Measurements from ENCODE around the gene MRPL52. TPM values are rescaled to one million over a fixed set of nuclear protein-coding genes. Genes with fewer than 3 reads are reported as not detected.
A peak's percentile ranks its signal among the peaks of the same experiment; 100 is the strongest.

The MRPL52 gene
- total RNA-seq, 1 experiment from 2014 or later, result 65.1 TPM

DNA sequence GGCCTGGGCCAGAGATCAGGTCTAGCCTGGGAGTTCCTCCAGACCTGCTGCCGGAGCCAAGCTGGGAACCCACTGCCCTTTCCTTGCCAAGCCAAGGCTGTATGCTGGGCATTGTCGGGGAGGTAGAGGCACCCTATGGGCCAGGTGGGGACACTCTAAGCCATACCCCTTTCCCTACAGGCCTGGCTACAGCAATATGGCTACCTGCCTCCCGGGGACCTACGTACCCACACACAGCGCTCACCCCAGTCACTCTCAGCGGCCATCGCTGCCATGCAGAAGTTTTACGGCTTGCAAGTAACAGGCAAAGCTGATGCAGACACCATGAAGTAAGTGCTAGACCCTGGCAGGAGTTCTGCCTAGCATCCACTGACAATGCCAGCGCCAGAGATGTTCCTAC, 11.6 kb downstream of the MRPL52 start:
- Histone ChIP-seq H3K9me3 (replicated peaks) (no peaks in the 10 kb centered on the region), H3K27ac (no peak overlapping the region), H3K27me3 (no peaks in the 10 kb centered on the region), H3K36me3 (peaks cover 44% of the 10 kb centered on the region), H3K4me1 (peaks cover 22% of the 10 kb centered on the region), H3K4me3 (no peak overlapping the region)
- DNase-seq, result no peak

DNA sequence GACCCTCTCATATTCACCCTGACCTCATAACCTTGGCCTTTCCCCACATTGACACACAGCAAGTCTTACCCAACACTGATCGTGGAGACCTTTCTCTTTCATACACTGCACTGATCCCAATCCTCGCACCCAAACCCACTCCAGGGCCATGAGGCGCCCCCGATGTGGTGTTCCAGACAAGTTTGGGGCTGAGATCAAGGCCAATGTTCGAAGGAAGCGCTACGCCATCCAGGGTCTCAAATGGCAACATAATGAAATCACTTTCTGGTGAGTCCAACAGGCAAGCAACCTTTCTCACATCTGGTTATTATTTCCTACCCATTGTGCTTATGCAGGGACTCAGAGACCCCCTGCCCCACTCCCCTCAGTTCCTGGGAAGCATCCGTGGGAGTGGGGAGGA, 12.1 kb downstream of the MRPL52 start:
- H3K9me3 ChIP-seq (replicated peaks), result no peaks in the 10 kb centered on the region
- peaks cover 26% of the 10 kb centered on the region for H3K4me1 ChIP-seq
- no peak overlapping the region for H3K4me3 ChIP-seq
- no peak for DNase-seq
- no peaks in the 10 kb centered on the region for H3K27me3 ChIP-seq
- H3K27ac ChIP-seq, result no peak overlapping the region
- peaks cover 47% of the 10 kb centered on the region for H3K36me3 ChIP-seq

DNA sequence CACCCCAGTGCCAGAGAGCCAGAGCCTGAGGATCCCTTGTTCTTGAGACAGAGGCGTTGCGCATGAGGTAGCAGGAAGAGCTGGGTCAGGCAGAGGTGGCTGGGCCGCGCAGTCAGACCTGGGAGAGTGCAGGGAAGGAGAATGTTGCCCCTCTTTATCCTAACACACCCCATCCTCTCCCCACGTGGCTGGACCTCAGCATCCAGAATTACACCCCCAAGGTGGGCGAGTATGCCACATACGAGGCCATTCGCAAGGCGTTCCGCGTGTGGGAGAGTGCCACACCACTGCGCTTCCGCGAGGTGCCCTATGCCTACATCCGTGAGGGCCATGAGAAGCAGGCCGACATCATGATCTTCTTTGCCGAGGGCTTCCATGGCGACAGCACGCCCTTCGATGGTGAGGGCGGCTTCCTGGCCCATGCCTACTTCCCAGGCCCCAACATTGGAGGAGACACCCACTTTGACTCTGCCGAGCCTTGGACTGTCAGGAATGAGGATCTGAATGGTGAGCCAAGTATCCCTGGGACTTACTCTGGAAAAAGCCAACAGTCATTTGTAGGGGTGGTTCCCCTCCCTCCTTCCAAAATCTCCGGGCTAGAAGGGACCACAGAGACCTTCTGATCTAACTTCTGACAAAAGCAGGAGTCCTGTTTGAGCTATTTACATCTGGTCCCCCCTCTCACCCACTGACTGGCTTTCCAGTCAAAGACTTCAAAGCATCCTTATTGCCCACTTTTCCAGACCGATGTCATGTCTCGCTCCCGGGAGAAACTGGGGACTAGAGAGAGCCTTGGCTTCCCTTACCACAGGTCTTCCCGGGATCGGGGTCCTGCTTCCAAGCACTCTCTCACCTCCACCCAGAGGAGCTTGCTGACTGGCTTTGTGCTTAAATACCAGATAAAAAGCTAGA, 12.8 kb downstream of the MRPL52 start:
- peaks cover 30% of the 10 kb centered on the region for H3K4me1 ChIP-seq
- no peak overlapping the region for H3K4me3 ChIP-seq
- peaks cover 47% of the 10 kb centered on the region for H3K36me3 ChIP-seq
- H3K27me3 ChIP-seq, result no peaks in the 10 kb centered on the region
- H3K9me3 ChIP-seq (replicated peaks), result no peaks in the 10 kb centered on the region
- no peak overlapping the region for H3K27ac ChIP-seq
- no peak for DNase-seq

DNA sequence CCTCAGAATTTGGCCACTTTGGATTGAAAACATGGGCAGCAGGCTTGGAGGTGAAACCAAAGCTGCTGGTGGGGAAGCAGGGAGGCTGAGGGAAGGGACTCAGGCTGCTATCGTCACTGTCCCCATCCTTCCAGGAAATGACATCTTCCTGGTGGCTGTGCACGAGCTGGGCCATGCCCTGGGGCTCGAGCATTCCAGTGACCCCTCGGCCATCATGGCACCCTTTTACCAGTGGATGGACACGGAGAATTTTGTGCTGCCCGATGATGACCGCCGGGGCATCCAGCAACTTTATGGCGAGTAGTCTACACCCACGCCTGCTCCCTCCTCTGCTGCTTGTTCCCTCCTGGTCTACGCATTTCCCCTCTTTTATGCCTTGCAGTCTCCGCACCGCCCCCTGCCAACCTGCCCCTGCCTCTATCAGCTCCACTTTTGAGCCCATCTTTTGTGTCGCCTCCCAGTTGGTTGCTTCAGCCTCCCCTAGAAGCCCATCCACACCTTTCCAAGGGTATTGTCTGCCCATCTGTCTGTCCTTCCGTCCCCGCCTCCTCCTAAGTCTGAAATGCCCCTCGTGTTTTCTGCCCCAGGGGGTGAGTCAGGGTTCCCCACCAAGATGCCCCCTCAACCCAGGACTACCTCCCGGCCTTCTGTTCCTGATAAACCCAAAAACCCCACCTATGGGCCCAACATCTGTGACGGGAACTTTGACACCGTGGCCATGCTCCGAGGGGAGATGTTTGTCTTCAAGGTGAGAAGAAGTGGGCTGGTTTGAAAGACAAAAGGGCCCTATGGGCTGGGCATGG, 13.6 kb downstream of the MRPL52 start:
- Histone ChIP-seq H3K27me3 (no peaks in the 10 kb centered on the region), H3K4me1 (peaks cover 34% of the 10 kb centered on the region), H3K4me3 (no peak overlapping the region), H3K36me3 (peaks cover 47% of the 10 kb centered on the region), H3K9me3 (replicated peaks) (no peaks in the 10 kb centered on the region), H3K27ac (no peak overlapping the region)
- no peak for DNase-seq

DNA sequence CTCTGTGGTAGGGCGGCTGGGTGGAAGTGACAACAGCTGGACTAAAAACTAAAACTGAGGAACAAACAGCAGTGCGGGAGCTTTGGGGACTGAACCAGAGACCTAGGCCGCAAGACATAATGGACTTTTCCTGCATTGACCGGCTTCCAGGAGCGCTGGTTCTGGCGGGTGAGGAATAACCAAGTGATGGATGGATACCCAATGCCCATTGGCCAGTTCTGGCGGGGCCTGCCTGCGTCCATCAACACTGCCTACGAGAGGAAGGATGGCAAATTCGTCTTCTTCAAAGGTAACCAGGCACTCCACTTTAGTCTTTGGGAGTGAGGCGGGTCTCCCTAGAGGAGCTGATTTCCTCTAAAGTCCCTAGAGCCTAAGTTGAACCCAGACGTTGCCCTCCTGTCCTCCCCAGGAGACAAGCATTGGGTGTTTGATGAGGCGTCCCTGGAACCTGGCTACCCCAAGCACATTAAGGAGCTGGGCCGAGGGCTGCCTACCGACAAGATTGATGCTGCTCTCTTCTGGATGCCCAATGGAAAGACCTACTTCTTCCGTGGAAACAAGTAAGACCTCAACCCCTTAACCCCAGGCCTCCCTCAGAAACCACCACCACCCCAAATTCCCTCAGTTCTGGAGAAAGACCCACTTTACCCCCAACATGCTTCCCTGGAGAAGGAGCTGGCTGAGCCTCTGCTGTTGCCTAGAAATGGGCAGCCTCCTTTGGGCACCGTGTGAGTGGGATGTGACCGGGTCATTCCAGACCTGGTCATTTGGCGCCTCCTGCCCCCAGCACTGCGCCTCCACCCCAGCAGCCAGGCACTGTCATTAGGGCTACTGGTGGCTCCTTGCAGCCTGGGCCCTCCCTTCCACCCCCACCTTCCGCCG, 14.8 kb downstream of the MRPL52 start:
- Histone ChIP-seq H3K4me1 (peaks cover 29% of the 10 kb centered on the region), H3K36me3 (peaks cover 47% of the 10 kb centered on the region)

DNA sequence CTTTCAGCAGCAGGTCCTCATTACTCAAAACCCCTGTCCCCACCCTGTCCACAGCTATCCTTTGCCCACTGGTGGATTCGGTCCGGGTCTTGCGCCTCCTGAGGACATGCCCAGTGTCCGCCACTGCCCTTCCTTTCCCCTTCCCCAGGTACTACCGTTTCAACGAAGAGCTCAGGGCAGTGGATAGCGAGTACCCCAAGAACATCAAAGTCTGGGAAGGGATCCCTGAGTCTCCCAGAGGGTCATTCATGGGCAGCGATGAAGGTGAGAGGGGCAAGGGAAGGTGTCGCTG, 15.4 kb downstream of the MRPL52 start:
- Histone ChIP-seq H3K4me3 (no peak overlapping the region), H3K27ac (no peak overlapping the region), H3K27me3 (no peaks in the 10 kb centered on the region), H3K36me3 (peaks cover 45% of the 10 kb centered on the region), H3K9me3 (replicated peaks) (no peaks in the 10 kb centered on the region), H3K4me1 (peaks cover 35% of the 10 kb centered on the region)
- no peak for DNase-seq

More for the DNA sequence above, 14.8 kb downstream of the MRPL52 start:
- Histone ChIP-seq H3K9me3 (replicated peaks) (no peaks in the 10 kb centered on the region), H3K27ac (no peak overlapping the region), H3K27me3 (no peaks in the 10 kb centered on the region), H3K4me3 (no peak overlapping the region)
- no peak for DNase-seq

DNA sequence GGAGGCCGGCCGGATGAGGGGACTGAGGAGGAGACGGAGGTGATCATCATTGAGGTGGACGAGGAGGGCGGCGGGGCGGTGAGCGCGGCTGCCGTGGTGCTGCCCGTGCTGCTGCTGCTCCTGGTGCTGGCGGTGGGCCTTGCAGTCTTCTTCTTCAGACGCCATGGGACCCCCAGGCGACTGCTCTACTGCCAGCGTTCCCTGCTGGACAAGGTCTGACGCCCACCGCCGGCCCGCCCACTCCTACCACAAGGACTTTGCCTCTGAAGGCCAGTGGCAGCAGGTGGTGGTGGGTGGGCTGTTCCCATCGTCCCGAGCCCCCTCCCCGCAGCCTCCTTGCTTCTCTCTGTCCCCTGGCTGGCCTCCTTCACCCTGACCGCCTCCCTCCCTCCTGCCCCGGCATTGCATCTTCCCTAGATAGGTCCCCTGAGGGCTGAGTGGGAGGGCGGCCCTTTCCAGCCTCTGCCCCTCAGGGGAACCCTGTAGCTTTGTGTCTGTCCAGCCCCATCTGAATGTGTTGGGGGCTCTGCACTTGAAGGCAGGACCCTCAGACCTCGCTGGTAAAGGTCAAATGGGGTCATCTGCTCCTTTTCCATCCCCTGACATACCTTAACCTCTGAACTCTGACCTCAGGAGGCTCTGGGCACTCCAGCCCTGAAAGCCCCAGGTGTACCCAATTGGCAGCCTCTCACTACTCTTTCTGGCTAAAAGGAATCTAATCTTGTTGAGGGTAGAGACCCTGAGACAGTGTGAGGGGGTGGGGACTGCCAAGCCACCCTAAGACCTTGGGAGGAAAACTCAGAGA, 16.3 kb downstream of the MRPL52 start:
- no peaks in the 10 kb centered on the region for H3K27me3 ChIP-seq
- no peak for DNase-seq
- H3K4me1 ChIP-seq, result peaks cover 37% of the 10 kb centered on the region
- peak overlapping the region; percentile 78 for H3K27ac ChIP-seq
- H3K36me3 ChIP-seq, result peaks cover 44% of the 10 kb centered on the region
- no peak overlapping the region for H3K4me3 ChIP-seq
- no peaks in the 10 kb centered on the region for H3K9me3 ChIP-seq (replicated peaks)

DNA sequence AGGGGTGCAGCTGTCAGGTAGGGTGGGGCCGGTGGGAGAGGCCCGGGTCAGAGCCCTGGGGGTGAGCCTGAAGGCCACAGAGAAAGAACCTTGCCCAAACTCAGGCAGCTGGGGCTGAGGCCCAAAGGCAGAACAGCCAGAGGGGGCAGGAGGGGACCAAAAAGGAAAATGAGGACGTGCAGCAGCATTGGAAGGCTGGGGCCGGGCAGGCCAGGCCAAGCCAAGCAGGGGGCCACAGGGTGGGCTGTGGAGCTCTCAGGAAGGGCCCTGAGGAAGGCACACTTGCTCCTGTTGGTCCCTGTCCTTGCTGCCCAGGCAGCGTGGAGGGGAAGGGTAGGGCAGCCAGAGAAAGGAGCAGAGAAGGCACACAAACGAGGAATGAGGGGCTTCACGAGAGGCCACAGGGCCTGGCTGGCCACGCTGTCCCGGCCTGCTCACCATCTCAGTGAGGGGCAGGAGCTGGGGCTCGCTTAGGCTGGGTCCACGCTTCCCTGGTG, 17.2 kb downstream of the MRPL52 start:
- Histone ChIP-seq H3K9me3 (replicated peaks) (no peaks in the 10 kb centered on the region), H3K4me1 (peaks cover 40% of the 10 kb centered on the region), H3K36me3 (peaks cover 39% of the 10 kb centered on the region), H3K27me3 (no peaks in the 10 kb centered on the region), H3K27ac (peak overlapping the region; percentile 78), H3K4me3 (no peak overlapping the region)
- peak; percentile 54 to 65 for DNase-seq

DNA sequence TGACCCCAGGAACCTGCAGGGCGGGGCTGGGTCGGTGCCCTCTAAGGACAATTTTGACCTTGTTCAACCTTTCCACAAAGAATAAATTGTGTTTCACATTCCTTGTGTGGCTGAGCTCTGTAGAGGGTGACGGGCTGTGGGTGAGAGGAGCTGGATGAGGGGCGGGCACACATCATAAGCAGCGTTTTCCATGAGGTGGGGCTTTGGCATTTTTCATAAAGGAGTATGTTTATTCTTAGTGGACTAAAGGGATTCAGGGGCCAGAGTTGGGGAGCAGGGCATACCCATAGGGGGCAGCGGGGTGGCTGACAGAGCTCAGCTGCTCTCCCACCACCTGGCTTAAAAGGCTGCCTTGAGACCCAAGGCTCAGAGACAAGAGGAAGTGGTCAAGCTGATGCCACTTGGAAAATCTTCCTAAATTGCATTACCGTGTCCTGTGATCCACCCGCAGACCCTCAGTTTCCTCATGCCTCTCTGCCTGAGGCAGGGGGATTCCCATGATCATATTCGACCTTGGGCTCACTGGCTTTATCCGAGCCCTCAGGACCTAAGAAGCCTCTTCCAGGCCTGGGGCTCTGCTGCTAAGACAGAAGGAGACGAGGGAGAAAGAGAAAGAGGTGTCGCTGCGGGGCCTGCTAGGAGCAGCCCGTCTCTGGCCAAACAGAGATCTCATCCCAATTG, 18.1 kb downstream of the MRPL52 start:
- H3K4me1 ChIP-seq, result peaks cover 42% of the 10 kb centered on the region
- H3K36me3 ChIP-seq, result peaks cover 30% of the 10 kb centered on the region
- no peaks in the 10 kb centered on the region for H3K27me3 ChIP-seq
- H3K9me3 ChIP-seq (replicated peaks), result no peaks in the 10 kb centered on the region
- DNase-seq, result peak; percentile 87 to 88
- peak overlapping the region; percentile 96 for H3K27ac ChIP-seq
- peak overlapping the region; percentile 31 for H3K4me3 ChIP-seq

DNA sequence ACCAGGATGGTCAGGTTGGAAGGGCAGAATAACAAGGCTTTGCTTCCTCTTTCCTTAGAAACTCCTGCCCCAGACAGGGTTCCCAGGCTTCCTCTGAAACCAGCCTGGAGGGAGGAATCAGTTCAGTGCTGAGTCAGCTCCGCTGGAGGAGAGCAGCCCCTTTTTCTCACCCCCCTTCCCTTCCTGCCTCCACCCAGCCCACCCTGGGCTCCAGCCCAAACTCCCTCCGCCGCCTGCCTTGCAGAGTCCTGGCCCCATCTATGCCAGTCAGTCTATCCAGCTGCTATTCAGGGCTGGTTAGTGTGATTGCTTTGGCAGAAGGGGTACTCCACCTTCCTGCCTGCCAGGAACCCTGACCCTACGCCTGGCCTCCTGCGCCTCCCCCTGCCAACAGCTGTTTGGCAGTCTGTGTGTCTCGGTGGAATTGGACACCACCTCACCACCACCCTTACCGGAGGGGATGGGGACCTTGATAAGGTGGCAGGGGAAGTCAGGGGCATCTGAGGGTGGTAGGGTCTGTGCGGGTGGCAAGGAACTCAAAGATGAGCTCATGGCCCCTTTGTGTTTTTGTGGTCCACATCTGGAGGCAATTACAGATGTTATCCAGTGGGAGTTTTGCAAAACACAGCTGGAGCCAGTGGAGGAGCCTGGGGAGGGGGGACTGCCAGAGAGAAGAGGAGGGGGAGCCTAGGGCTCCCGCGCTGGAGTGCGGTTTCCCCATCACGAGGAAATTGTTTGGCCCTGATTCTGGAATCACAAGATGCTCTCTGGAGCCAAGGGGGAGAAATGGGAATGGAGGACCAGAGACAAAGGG, 18.9 kb downstream of the MRPL52 start:
- H3K27me3 ChIP-seq, result no peaks in the 10 kb centered on the region
- DNase-seq, result peak; percentile 90
- H3K36me3 ChIP-seq, result peaks cover 22% of the 10 kb centered on the region
- peak overlapping the region; percentile 31 for H3K4me3 ChIP-seq
- H3K4me1 ChIP-seq, result peaks cover 43% of the 10 kb centered on the region
- H3K27ac ChIP-seq, result peak overlapping the region; percentile 96
- H3K9me3 ChIP-seq (replicated peaks), result no peaks in the 10 kb centered on the region

DNA sequence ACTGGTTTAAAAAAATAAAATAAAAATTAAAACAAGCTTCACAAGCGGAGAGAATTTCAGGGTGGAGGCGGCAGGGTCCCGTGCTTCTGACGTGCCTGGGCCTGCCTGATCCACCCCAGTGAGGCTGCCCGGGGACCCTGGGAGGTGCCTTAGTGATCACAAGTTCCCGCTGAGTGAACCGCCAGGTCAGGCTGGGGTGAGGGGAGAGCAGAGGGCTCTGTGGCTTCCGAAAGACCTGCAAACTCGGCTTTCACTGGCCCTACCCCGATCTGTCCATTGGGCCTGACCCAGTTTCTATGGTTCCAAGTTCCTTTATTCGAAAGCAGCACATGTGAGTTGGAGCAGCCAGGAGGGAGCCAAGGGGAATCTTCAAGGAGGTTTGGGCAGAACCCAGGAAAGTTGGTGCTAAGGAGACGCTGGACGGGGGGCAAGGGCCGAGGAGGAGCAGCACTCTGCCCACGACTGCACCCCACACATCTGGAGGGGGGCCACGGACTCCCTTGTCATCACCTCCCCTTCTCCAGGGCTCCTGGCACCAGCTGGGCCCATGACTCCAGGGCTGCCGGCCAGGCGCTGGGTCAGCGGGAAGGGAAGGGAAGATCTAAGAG, 19.6 kb downstream of the MRPL52 start:
- no peaks in the 10 kb centered on the region for H3K9me3 ChIP-seq (replicated peaks)
- H3K27me3 ChIP-seq, result no peaks in the 10 kb centered on the region
- peaks cover 43% of the 10 kb centered on the region for H3K4me1 ChIP-seq
- peak overlapping the region; percentile 10 for H3K4me3 ChIP-seq
- H3K27ac ChIP-seq, result peak overlapping the region; percentile 96
- H3K36me3 ChIP-seq, result peaks cover 16% of the 10 kb centered on the region
- peak; percentile 72 to 77 for DNase-seq

DNA sequence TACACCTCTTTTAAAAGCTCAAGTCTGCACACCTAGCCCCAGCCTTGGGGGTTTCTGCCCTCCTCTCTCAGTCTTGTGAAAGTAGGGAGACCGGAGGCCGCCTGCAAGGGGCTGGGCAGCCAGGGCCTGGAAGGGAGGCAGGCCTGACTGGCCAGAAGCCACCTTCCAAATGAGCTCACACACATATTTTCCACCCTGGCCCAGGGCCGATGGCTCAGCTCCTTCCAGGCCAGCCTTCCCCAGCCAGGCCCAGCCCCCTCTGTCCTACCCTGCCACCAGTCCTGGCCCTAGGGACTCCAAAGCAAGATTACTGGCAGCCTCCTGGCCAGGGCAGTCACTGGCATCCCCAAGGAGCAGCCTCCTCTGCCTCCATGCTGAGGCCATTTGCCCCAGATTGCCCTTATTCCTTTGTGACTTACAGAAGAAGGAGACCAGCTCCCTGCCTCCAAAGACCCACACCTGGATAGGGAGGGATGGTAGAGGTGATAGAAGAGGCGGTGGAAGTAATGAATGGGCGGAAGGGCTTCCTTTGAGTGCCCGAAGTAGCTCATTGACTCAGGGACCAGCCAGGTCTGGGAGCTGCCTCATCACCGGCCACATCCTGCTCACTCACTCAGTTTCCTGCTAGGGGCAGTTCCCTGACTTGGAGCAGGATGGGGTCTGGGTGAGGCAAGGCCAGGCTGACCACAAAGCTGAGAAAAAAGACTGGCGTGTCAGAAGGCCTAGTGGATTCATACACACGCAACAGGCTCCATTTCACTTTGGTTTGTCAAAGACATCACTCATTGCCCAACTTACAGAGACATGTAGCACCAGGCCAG, 21.5 kb downstream of the MRPL52 start:
- H3K4me3 ChIP-seq, result no peak overlapping the region
- peaks cover 4% of the 10 kb centered on the region for H3K36me3 ChIP-seq
- H3K27me3 ChIP-seq, result no peaks in the 10 kb centered on the region
- H3K4me1 ChIP-seq, result peaks cover 34% of the 10 kb centered on the region
- DNase-seq, result no peak
- no peak overlapping the region for H3K27ac ChIP-seq
- no peaks in the 10 kb centered on the region for H3K9me3 ChIP-seq (replicated peaks)

Measured in SJCRH30 (cell line).